ENCODE measurements around the gene GPR149.

GPR149 gene

DNA sequence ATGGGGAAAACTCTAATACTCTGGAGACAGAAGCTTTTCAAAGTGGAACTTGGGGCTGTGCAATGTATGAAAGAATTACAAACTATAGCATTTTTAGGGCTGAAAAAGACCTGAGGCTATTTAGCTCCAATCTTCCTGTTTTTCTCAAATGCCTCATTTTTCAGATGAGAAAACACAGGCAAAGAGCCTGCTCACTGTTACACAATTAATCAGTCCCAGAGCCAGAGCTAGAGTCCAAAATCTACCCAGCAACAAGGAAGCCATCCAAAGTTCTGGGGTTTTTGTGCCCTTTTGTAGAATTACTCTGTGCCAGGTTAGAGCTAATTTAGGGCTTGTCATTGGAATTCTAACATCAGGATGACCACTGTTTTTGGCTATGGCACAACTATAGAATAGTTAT, 45.5 kb downstream of the GPR149 start:
- DNase-seq (ENCODE audit: low spot score) = no peak
- TF ChIP-seq, protein P1, sequence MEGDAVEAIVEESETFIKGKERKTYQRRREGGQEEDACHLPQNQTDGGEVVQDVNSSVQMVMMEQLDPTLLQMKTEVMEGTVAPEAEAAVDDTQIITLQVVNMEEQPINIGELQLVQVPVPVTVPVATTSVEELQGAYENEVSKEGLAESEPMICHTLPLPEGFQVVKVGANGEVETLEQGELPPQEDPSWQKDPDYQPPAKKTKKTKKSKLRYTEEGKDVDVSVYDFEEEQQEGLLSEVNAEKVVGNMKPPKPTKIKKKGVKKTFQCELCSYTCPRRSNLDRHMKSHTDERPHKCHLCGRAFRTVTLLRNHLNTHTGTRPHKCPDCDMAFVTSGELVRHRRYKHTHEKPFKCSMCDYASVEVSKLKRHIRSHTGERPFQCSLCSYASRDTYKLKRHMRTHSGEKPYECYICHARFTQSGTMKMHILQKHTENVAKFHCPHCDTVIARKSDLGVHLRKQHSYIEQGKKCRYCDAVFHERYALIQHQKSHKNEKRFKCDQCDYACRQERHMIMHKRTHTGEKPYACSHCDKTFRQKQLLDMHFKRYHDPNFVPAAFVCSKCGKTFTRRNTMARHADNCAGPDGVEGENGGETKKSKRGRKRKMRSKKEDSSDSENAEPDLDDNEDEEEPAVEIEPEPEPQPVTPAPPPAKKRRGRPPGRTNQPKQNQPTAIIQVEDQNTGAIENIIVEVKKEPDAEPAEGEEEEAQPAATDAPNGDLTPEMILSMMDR (IDR thresholded peaks at IDR 0.05) = no peak
- Histone ChIP-seq H3K27ac (no peak overlapping the region), H3K4me3 (no peak overlapping the region)

DNA sequence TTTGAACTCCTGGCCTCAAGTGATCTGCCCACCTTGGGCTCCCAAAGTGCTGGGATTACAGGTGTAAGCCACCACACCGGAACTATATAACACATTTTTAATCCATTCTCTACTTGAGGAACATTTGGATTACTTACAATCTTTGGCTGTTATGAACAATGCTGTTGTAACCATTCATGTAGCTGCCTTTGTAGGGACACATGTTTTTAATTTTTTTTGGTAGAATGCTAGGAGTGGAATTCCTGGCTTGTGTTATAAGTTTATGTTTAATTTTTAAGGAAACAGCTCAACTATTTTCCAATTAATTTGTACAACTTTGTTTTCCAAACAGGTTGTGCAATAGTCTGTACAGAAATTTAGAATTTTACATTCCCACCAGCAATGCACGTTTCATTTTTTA, 51.7 kb downstream of the GPR149 start:
- no peak for DNase-seq (ENCODE audit: low spot score)
- Histone ChIP-seq H3K27ac (no peak overlapping the region), H3K4me3 (no peak overlapping the region)
- TF ChIP-seq, protein P1 (IDR thresholded peaks at IDR 0.05) = no peak

DNA sequence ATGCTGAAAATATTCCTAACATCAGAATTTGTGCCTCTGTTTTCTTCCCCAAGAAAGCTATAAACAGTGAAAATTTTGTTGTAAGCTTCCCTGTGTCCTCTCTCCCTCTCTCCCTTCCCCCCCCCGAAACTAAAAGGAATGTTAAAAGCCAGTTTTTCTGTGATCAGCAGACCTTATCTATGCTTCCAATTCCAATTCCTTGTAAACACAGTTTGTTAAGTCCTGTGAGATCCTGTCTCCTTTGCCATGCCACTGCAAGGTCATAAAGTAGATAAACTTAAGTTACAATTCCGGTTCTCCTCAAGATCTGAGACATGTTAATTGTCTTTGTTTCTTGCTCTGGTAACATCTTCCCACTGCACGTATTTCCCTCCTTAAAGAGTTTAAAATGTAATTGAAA, 62.8 kb downstream of the GPR149 start:
- H3K4me3 ChIP-seq = no peak overlapping the region
- H3K27ac ChIP-seq = no peak overlapping the region
- TF ChIP-seq, protein P1 (IDR thresholded peaks at IDR 0.05) = no peak
- no peak for DNase-seq (ENCODE audit: low spot score)

DNA sequence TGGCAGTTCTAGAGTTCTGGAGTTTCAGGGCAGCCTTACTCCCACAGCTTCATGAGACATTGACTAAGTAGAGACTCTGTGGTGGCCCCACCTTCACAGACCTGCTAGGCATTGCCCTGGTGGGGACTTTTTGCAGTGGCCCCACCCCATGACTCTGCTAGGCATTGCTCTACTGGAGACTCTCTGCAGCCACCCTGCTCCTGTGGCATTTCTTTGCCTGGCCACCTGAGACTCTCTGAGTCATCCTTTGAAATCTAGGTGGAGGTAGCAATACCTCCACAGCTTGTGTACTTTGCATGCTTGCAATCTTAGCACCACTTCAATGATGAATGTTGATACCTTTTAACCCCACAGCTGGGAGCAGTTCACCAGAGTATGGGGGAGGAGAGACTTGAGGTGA, 65.1 kb downstream of the GPR149 start:
- no peak overlapping the region for H3K4me3 ChIP-seq
- no peak overlapping the region for H3K27ac ChIP-seq
- TF ChIP-seq, protein P1 (IDR thresholded peaks at IDR 0.05) = no peak
- no peak for DNase-seq (ENCODE audit: low spot score)

DNA sequence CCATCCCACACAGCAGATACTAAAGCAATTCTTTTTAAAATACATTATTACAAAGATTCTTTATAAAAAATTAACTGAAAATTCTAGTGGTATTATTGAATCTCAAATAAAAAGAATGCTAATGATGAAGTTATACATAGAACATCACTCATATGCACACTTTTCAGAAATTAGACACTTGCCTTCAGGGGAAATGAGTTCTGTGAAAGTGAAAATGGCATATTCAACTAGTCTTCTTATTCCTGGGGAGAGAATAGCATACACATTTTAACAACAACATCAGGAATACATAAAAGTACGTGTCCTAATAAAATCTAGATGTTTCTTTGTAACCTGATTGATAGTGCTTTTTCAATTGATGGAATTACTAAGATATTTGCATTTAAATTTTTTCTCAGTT, 68.9 kb downstream of the GPR149 start:
- Histone ChIP-seq H3K27ac (no peak overlapping the region), H3K4me3 (no peak overlapping the region)
- TF ChIP-seq, protein P1 (IDR thresholded peaks at IDR 0.05) = no peak
- no peak for DNase-seq (ENCODE audit: low spot score)

DNA sequence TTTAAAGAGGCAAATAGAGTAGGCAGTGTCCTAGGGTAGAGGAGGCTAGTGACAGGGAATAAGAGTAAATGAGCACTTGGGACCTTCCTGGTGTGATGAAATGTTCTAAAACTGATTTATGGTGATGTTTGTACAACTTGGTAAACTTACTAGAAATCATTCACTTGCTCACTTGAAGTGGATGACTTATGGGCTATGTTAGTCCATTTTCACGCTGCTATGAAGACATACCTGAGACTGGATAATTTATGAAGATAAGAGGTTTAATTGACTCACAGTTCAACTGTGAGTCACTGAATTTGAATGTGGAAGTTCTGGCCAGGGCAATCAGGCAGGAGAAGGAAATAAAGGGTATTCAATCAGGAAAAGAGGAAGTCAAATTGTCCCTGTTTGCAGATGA, 74.0 kb downstream of the GPR149 start:
- no peak overlapping the region for H3K4me3 ChIP-seq
- H3K27ac ChIP-seq = no peak overlapping the region
- TF ChIP-seq, protein P1 (IDR thresholded peaks at IDR 0.05) = no peak
- DNase-seq (ENCODE audit: low spot score) = no peak

DNA sequence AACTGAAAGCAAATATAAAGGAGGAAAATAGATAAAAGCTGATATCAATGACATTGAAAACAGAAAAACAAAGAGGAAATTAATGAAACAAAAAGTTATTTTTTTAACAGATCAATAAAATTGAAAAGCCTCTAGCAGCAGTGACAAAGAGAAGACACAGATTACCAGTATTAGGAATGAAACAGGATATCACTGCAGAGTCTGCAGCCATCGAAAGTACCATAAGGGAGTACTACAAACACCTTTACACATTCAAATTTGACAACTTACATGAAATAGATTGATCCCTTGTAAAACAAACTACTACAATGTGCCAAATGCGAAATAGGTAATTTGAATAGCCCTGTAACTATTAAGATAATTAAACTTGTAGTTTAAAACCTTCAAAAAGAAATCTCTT, 80.8 kb downstream of the GPR149 start:
- Histone ChIP-seq H3K4me3 (no peak overlapping the region), H3K27ac (no peak overlapping the region)
- DNase-seq (ENCODE audit: low spot score) = no peak
- TF ChIP-seq, protein P1 (IDR thresholded peaks at IDR 0.05) = no peak

All from coronary artery (tissue), 2 donors.